Vagina (tissue), 2 donors: ENCODE measurements around the gene KRT14.

Experiments used
- CTCF ChIP-seq, 3 experiments: fragments of 450-650 bp in 2 of 3; fragments of 200-600 bp in 1 of 3; sonication (generic) in 1 of 3; IDR thresholded peaks; one replicate each; pipeline ENCODE4 v1.5.1; 2017 to 2019; ENCODE audit warnings: antibody characterized with exemption in 3 of 3, mild to moderate bottlenecking in 2 of 3, moderate library complexity in 2 of 3
- POLR2AphosphoS5 ChIP-seq, 2 donors: sonication (generic); formaldehyde crosslinking; IDR thresholded peaks; one replicate each; pipeline ENCODE4 v1.9.0; 2017; ENCODE audit warnings: antibody characterized with exemption in 2 of 2, mild to moderate bottlenecking in 2 of 2, low read depth in 1 of 2; ENCODE audit not compliant: insufficient read depth in 1 of 2

DNA sequence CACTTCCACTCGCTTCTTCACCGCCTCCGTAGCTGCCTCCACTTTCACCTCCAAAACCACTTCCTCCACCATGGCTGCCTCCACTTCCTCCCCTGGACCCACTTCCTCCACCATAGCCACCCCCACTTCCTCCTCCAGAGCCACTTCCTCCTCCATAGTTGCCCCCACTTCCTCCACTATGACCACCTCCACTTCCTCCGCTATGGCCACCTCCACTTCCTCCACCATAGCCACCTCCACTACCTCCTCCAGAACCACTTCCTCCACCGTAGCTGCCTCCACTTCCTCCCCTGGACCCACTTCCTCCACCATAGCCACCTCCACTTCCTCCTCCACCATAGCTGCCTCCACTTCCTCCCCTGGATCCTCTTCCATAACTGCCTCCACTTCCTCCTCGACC lies 19.4 kb downstream of the KRT14 start:
- no peak for TF ChIP-seq CTCF (IDR thresholded peaks at IDR 0.05)
- no peak for TF ChIP-seq POLR2AphosphoS5 (IDR thresholded peaks at IDR 0.05; ENCODE audit: insufficient read depth in 1 of 2, low read depth in 1 of 2)
